ENCODE data around the gene DHRS11. TPM values are rescaled to one million over a fixed set of nuclear protein-coding genes. Genes with fewer than 3 reads are reported as not detected.

The DHRS11 gene
- total and polyA plus RNA-seq, 8 donors: 8.5 to 339 (median 11.5) TPM

DNA sequence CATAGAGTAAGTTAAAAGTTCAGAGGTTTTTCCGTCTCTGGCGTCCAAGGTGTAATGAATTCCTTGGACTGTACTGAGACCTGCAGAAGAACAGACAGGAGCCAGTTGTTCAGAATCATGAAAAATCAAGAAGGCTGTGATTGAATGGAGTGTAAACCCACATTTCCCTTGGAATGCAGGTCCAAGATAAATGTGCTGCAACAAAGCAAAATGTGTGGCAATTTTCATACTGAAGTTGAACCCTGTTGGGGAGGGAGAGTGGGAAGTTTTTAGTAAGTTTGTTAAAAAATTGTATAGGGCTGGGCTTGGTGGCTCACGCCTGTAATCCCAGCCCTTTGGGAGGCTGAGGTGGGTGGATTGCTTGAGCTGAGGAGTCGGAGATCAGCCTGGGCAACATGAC, 25.6 kb upstream of the DHRS11 start:
- Histone ChIP-seq H3K4me1 (peaks cover 0 to 2% (median 0%) of the 10 kb centered on the region in 4 donors), H3K27me3 (no peaks in the 10 kb centered on the region), H3K27ac (no peak overlapping the region), H3K4me3 (no peak overlapping the region), H3K36me3 (peaks cover 58 to 99% (median 97%) of the 10 kb centered on the region in 4 donors), H3K9me3 (no peaks in the 10 kb centered on the region)
- intact Hi-C loops (cut with DNase I; ENCODE audit: low total_unique reads): no loop called here
- 93 to 97% (median 96%) methylated on average over 4 of the region's 4 CpGs for WGBS, 5 donors
- no peak for DNase-seq
- TF ChIP-seq POLR2AphosphoS5 (IDR thresholded peaks at IDR 0.05) (no peak), EP300 (IDR thresholded peaks at IDR 0.05) (no peak), POLR2A (IDR thresholded peaks at IDR 0.05) (no peak)
- TF ChIP-seq, protein P1, sequence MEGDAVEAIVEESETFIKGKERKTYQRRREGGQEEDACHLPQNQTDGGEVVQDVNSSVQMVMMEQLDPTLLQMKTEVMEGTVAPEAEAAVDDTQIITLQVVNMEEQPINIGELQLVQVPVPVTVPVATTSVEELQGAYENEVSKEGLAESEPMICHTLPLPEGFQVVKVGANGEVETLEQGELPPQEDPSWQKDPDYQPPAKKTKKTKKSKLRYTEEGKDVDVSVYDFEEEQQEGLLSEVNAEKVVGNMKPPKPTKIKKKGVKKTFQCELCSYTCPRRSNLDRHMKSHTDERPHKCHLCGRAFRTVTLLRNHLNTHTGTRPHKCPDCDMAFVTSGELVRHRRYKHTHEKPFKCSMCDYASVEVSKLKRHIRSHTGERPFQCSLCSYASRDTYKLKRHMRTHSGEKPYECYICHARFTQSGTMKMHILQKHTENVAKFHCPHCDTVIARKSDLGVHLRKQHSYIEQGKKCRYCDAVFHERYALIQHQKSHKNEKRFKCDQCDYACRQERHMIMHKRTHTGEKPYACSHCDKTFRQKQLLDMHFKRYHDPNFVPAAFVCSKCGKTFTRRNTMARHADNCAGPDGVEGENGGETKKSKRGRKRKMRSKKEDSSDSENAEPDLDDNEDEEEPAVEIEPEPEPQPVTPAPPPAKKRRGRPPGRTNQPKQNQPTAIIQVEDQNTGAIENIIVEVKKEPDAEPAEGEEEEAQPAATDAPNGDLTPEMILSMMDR (IDR thresholded peaks at IDR 0.05): no peak

DNA sequence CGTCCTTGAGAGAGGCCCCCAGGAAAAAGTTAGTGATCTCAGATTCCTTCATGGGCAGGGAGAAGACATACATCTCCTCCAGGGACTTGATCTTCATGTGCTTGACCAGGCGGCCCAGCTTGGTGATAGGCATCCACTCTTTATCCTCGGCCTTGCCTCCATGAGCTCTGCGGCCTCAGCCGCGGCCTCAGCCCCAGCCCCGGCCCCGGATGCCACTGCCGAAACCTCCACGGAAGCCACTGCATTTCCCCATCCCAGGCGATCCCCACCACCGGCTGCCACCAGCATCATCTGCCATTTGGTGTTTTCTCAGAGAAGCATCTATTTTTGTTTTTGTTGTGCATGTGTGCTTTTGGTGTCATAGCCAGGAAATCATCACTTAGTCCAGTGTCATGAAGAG, 16.7 kb upstream of the DHRS11 start:
- Histone ChIP-seq H3K9me3 (no peaks in the 10 kb centered on the region), H3K36me3 (peaks cover 42 to 90% (median 86%) of the 10 kb centered on the region in 4 donors), H3K27me3 (no peaks in the 10 kb centered on the region), H3K4me1 (peaks cover 0 to 17% (median 6%) of the 10 kb centered on the region in 4 donors), H3K4me3 (no peak overlapping the region), H3K27ac (no peak overlapping the region)
- intact Hi-C loops (cut with DNase I; ENCODE audit: low total_unique reads): no loop called here
- 94 to 99% (median 95%) methylated on average over 12 of the region's 12 CpGs for WGBS, 5 donors
- TF ChIP-seq EP300 (IDR thresholded peaks at IDR 0.05): no peak
- TF ChIP-seq POLR2AphosphoS5 (IDR thresholded peaks at IDR 0.05): no peak
- no peak for TF ChIP-seq POLR2A (IDR thresholded peaks at IDR 0.05)
- TF ChIP-seq, protein P1 (IDR thresholded peaks at IDR 0.05): no peak
- no peak for DNase-seq

DNA sequence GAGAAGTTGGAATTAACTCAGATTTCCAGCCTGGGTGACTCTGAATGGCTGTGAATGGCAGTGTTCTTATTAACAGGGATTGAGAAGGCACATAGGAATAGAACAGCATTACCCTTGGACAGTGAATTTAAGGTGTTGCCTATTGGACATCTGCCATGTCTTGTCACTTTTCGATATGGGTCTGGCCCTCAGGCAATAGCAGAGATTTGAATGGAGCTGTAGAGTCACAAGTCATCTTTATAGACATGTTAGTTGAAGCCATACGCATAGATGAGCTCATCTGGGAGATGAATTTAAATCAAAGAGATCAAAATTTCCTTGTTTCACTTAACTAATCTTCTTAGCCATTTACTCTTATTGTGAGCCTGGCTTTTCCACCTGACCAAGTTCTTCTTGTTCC, 14.9 kb upstream of the DHRS11 start:
- Histone ChIP-seq H3K27me3 (no peaks in the 10 kb centered on the region), H3K4me1 (peaks cover 0 to 13% (median 6%) of the 10 kb centered on the region in 4 donors), H3K36me3 (peaks cover 47 to 90% (median 86%) of the 10 kb centered on the region in 4 donors), H3K4me3 (no peak overlapping the region), H3K9me3 (no peaks in the 10 kb centered on the region), H3K27ac (no peak overlapping the region)
- TF ChIP-seq POLR2A (IDR thresholded peaks at IDR 0.05) (no peak), EP300 (IDR thresholded peaks at IDR 0.05) (no peak), POLR2AphosphoS5 (IDR thresholded peaks at IDR 0.05) (no peak)
- TF ChIP-seq, protein P1 (IDR thresholded peaks at IDR 0.05): no peak
- 45 to 67% (median 54%) methylated on average over 2 of the region's 2 CpGs for WGBS, 5 donors
- intact Hi-C loops (cut with DNase I; ENCODE audit: low total_unique reads): no loop called here
- no peak for DNase-seq

DNA sequence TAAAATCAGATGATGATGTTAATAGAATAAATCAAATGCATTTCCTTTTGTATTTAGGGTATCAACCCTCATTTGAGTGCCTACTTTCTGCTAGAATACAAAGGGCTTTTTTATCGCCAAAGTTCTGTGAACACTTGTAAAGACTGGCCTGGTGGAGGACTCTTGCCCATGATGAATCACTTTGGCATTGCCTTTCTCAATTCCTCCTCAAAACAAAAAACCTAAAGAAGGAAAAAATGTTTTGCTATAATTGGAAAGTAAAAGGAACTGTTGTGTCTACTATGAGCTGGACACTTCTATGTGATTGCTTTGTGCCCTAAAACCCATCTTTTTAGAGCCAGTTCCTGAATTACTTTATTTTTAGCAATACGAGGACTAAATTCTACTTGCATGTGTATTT, 13.0 kb upstream of the DHRS11 start:
- H3K36me3 ChIP-seq: peaks cover 58 to 90% (median 86%) of the 10 kb centered on the region in 4 donors

More for the DNA sequence above, 13.0 kb upstream of the DHRS11 start:
- H3K4me3 ChIP-seq: no peak overlapping the region
- no peak for DNase-seq
- TF ChIP-seq, protein P1 (IDR thresholded peaks at IDR 0.05): no peak
- no peak for TF ChIP-seq POLR2A (IDR thresholded peaks at IDR 0.05)
- no peak for TF ChIP-seq EP300 (IDR thresholded peaks at IDR 0.05)
- no peak for TF ChIP-seq POLR2AphosphoS5 (IDR thresholded peaks at IDR 0.05)
- peaks cover 0 to 13% (median 6%) of the 10 kb centered on the region in 4 donors for H3K4me1 ChIP-seq
- H3K27me3 ChIP-seq: no peaks in the 10 kb centered on the region
- WGBS, 5 donors: 86 to 95% (median 92%) methylated on average over 2 of the region's 2 CpGs
- intact Hi-C loops (cut with DNase I; ENCODE audit: low total_unique reads): no loop called here
- H3K27ac ChIP-seq: no peak overlapping the region
- H3K9me3 ChIP-seq: no peaks in the 10 kb centered on the region
